Loucy (cell line): ENCODE data around the gene PCK1.

Experiments
- CTCF ChIP-seq: fragments of 200-600 bp; sonication (generic); conservative IDR thresholded peaks from 2 replicates; pipeline ENCODE4 v1.5.1; 2014; ENCODE audit warnings: mild to moderate bottlenecking, antibody characterized with exemption, low read length
- EZH2phosphoT487 ChIP-seq: fragments of 200-600 bp; IDR thresholded peaks from 2 replicates; pipeline ENCODE4 v1.6.1; 2018; ENCODE audit warnings: antibody characterized with exemption, mild to moderate bottlenecking, moderate library complexity, borderline replicate concordance

- TF ChIP-seq CTCF (no peak), EZH2phosphoT487 (no peak)
These were observed 7.4 kb upstream of the PCK1 start for GRCh38 chr20:57553376-57554018.
